ENCODE data around the gene CD44.

The CD44 gene

DNA sequence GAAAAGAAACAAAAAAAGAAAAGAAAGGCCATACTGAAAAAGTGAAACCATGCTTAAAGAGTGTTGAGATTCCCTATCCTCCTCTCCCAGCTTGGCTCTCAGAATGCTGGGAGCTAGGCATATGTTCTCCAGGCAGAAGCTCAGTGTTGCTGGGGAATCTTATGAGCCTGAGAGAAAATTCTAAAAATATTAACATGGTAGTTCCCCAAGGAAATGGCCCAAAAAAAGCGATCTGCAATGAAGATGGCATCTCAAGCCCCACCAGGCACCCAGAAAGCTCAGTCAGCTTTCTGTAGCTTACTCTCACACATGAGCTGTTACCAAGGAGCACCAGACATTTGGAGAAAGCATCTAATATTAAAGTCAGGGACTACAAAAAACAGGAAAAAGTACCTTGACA lies 94.5 kb downstream of the CD44 start:
- TF ChIP-seq, protein P1, sequence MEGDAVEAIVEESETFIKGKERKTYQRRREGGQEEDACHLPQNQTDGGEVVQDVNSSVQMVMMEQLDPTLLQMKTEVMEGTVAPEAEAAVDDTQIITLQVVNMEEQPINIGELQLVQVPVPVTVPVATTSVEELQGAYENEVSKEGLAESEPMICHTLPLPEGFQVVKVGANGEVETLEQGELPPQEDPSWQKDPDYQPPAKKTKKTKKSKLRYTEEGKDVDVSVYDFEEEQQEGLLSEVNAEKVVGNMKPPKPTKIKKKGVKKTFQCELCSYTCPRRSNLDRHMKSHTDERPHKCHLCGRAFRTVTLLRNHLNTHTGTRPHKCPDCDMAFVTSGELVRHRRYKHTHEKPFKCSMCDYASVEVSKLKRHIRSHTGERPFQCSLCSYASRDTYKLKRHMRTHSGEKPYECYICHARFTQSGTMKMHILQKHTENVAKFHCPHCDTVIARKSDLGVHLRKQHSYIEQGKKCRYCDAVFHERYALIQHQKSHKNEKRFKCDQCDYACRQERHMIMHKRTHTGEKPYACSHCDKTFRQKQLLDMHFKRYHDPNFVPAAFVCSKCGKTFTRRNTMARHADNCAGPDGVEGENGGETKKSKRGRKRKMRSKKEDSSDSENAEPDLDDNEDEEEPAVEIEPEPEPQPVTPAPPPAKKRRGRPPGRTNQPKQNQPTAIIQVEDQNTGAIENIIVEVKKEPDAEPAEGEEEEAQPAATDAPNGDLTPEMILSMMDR (IDR thresholded peaks at IDR 0.05; ENCODE audit: low read depth, low read length) = no peak
- no peak for DNase-seq
- H3K9me3 ChIP-seq (ENCODE audit: severe bottlenecking) = peaks cover 2% of the 10 kb centered on the region
- H3K4me3 ChIP-seq (ENCODE audit: low read depth, low read length) = no peak overlapping the region
- H3K27ac ChIP-seq = no peak overlapping the region
- no peaks in the 10 kb centered on the region for H3K27me3 ChIP-seq (ENCODE audit: insufficient read depth, low read depth, severe bottlenecking)
- H3K36me3 ChIP-seq = no peaks in the 10 kb centered on the region

DNA sequence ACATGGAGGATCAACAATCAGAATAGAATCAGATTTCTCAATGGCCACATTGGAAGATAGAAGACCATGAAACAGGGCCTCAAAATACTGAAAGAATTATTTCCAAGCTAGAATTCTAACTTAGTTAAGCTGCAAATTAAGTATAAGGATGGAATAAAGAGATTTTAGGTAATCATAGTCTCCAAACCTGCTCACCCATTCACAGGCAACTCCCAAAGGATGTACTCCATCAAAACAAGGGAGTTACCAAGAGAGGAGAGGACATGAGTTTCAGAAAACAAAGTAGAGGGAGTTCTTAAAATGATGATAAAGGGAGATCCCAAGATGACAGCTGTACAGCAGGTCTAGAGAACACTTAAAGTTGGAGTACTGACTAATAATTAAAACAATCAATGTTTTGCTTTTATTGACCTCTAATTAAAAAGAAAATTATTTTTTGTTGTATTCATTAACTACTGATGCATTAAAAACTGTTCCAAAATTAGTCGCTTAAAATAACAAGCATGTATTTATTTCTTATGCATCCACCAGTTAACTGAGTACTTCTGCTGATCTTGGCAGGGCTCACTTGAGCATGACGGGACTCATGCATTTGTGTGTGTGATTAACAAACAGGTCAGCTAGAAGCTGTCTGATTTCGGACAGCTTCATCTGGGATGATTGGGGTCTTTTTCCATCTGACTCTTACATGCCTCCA lies 95.6 kb downstream of the CD44 start:
- no peaks in the 10 kb centered on the region for H3K27me3 ChIP-seq (ENCODE audit: insufficient read depth, low read depth, severe bottlenecking)
- no peak for DNase-seq
- H3K27ac ChIP-seq = no peak overlapping the region
- no peak overlapping the region for H3K4me3 ChIP-seq (ENCODE audit: low read depth, low read length)
- H3K9me3 ChIP-seq (ENCODE audit: severe bottlenecking) = peaks cover 2% of the 10 kb centered on the region
- TF ChIP-seq, protein P1 (IDR thresholded peaks at IDR 0.05; ENCODE audit: low read depth, low read length) = no peak
- H3K36me3 ChIP-seq = no peaks in the 10 kb centered on the region

DNA sequence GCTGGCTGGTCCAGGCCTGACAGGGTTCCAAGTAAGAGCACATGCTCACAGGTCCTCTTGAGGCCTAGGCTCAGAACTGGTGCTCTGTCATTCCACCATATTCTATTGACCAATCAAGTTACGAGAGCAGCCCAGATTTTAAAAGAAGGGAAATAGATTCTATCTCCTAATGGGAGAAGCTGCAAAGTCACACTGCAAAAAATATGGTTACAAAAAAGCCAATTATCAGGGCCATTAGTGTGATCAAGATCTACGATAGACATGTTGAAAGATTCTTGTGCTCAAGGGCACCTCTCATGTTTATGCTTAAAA lies 96.1 kb downstream of the CD44 start:
- TF ChIP-seq, protein P1 (IDR thresholded peaks at IDR 0.05; ENCODE audit: low read depth, low read length) = no peak
- Histone ChIP-seq H3K4me3 (ENCODE audit: low read depth, low read length) (no peak overlapping the region), H3K9me3 (ENCODE audit: severe bottlenecking) (peaks cover 2% of the 10 kb centered on the region), H3K27me3 (ENCODE audit: insufficient read depth, low read depth, severe bottlenecking) (no peaks in the 10 kb centered on the region), H3K36me3 (no peaks in the 10 kb centered on the region), H3K27ac (no peak overlapping the region)
- no peak for DNase-seq

DNA sequence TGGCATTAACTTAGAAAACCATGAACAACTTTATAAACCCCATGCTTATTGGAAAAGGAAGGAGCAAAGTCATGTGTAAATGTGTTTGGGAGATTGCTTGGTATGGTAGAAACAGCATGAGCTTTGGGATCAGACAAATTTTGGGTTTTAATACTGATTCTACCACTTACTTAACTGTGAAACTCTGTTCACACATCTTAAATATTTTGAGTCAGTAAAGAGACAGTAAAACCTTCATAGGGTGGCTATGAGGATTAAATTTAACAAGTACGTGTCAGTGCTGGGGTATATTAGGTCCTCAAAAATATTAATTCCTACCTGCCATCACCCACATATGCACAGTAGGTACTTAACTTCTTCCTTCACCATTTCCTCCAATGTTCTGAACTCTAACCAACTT lies 96.5 kb downstream of the CD44 start:
- DNase-seq = no peak
- Histone ChIP-seq H3K36me3 (no peaks in the 10 kb centered on the region), H3K9me3 (ENCODE audit: severe bottlenecking) (peaks cover 2% of the 10 kb centered on the region), H3K4me3 (ENCODE audit: low read depth, low read length) (no peak overlapping the region), H3K27me3 (ENCODE audit: insufficient read depth, low read depth, severe bottlenecking) (no peaks in the 10 kb centered on the region), H3K27ac (no peak overlapping the region)
- TF ChIP-seq, protein P1 (IDR thresholded peaks at IDR 0.05; ENCODE audit: low read depth, low read length) = no peak

DNA sequence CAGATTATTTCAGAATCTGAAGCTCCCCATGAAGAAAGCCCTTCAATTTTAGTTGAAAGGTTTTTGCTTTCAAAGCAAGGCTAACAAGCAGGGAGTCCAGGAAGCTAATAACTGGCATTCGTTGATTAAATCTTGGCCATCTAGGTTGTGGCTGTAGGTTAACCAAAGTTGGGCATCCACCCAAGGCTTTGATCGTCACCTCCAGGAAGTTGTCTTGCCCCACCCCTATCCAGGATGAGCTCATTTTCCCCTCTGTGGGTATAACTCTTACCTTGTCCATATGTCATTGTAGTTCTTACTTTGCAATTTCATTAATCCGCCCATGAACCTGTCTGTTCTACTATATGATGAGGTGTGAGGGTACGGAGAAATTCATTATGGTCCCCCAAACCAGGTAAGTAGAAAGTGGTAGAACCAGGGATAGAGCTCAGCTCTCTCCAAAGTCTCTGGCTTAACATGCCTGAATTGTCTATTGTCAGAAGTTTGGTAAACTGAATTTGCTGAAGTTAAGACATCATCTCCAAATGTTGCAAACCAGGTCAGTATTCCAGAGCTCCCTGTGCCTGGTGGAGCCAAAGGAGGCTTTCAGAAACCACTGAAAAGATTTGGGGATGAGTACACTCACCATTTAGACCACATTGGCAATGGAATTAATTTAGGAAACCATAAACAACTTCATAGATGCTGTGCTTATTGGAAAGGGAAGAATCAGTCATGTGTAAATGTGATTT lies 97.1 kb downstream of the CD44 start:
- DNase-seq = no peak
- H3K27ac ChIP-seq = no peak overlapping the region
- H3K9me3 ChIP-seq (ENCODE audit: severe bottlenecking) = peaks cover 2% of the 10 kb centered on the region
- TF ChIP-seq, protein P1 (IDR thresholded peaks at IDR 0.05; ENCODE audit: low read depth, low read length) = no peak
- no peak overlapping the region for H3K4me3 ChIP-seq (ENCODE audit: low read depth, low read length)
- H3K27me3 ChIP-seq (ENCODE audit: insufficient read depth, low read depth, severe bottlenecking) = no peaks in the 10 kb centered on the region
- no peaks in the 10 kb centered on the region for H3K36me3 ChIP-seq

DNA sequence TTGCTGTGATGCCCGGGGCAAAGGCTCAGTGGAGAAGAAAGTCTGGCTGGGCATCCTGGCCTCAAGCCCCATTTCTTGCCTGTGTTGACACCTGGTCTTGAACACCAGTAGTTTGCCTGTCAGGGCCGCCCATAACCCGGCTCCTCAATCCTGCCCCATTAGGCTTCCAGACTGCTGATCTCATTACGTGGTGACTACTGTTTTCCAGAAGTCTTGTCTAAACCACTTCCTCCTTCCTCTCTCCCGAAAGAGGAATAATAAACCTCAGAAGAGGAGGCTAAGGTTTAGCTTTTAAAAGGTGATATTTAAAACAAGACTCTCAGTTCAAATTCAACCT lies 97.7 kb downstream of the CD44 start:
- DNase-seq = no peak
- no peak overlapping the region for H3K27ac ChIP-seq

More for the DNA sequence above, 97.7 kb downstream of the CD44 start:
- H3K9me3 ChIP-seq (ENCODE audit: severe bottlenecking) = peaks cover 2% of the 10 kb centered on the region
- TF ChIP-seq, protein P1 (IDR thresholded peaks at IDR 0.05; ENCODE audit: low read depth, low read length) = no peak
- H3K36me3 ChIP-seq = no peaks in the 10 kb centered on the region
- H3K4me3 ChIP-seq (ENCODE audit: low read depth, low read length) = no peak overlapping the region
- no peaks in the 10 kb centered on the region for H3K27me3 ChIP-seq (ENCODE audit: insufficient read depth, low read depth, severe bottlenecking)
